Measurements from ENCODE around the gene RABEPK.

- TF ChIP-seq CTCF (conservative IDR thresholded peaks at IDR 0.05) (no peak), EZH2 (IDR thresholded peaks at IDR 0.05; ENCODE audit: low read depth) (no peak)
Observed at GRCh38 chr9:125161284-125161918, 38.9 kb upstream of the RABEPK start.

All from PC-9 (cell line).